ENCODE results near the gene LRSAM1. TPM values are rescaled to one million over a fixed set of nuclear protein-coding genes. Genes with fewer than 3 reads are reported as not detected.

The LRSAM1 gene
- total and polyA plus RNA-seq, 9 donors: 9.0 to 28.5 (median 17.4) TPM

DNA sequence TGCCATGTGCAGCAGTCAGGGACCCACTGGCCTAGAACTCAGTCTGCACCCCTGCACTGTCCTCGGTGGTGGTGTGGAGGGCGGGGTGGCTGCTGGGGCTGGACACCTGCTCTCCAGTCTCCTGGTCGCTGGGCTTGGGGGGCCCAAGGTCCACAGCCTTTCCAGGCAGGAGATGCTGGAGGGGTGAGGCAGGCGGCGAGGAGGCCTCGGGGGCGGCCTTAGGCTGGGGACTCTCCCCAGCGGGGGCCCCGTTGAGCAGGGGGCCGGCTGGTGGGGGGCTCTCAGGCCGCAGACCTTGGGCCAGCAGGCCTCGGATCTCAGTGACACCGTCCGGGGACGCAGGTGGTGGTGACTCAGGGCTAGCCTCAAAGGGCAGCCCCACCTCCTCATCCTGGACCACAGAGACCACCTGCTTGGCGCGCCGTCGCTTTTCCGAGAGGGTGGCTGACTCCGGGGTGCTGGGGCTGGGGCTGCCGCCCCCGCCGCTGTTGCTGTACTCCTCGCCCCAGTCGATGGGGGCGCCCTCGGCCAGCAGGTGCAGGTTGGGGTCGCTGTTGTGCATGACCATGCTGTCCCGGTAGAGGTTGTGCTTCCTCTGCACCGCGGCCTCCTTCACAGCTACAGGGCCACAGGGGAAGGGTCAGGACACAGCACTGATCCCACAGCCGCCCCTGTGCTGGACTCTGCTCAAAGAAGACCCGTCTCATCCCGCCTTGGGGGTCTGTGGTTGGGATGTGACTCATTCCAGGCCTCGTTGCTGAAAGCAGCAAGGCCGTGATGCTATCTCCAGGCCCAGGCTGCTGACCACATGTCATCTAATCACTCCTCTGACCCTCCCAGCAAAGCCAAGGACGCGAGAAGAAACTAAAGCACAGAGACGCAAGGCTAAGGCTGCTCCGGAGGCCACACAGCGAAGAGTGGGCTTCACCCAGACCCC, 55.8 kb downstream of the LRSAM1 start:
- peak overlapping the region in 1 of 2 donors; percentile 39 for H3K27ac ChIP-seq
- no peaks in the 10 kb centered on the region for H3K27me3 ChIP-seq
- TF ChIP-seq CTCF (IDR thresholded peaks at IDR 0.05) (no peak), EP300 (IDR thresholded peaks at IDR 0.05) (no peak), POLR2A (IDR thresholded peaks at IDR 0.05) (no peak)
- peak in 1 of 5 donors; percentile 31 for DNase-seq
- H3K36me3 ChIP-seq: no peaks in the 10 kb centered on the region
- H3K4me3 ChIP-seq: no peak overlapping the region
- H3K9me3 ChIP-seq: no peaks in the 10 kb centered on the region
- intact Hi-C loops (cut with DNase I): loop anchor here (5.0 to 10.0 kb wide), 5 partner anchors 218 to 418 kb away; no protein-coding TSS in a partner anchor
- H3K4me1 ChIP-seq (ENCODE audit: insufficient read depth): peaks cover 7% of the 10 kb centered on the region
- 58 to 72% (median 63%) methylated on average over 35 to 42 of the region's 42 CpGs for WGBS, 3 donors

DNA sequence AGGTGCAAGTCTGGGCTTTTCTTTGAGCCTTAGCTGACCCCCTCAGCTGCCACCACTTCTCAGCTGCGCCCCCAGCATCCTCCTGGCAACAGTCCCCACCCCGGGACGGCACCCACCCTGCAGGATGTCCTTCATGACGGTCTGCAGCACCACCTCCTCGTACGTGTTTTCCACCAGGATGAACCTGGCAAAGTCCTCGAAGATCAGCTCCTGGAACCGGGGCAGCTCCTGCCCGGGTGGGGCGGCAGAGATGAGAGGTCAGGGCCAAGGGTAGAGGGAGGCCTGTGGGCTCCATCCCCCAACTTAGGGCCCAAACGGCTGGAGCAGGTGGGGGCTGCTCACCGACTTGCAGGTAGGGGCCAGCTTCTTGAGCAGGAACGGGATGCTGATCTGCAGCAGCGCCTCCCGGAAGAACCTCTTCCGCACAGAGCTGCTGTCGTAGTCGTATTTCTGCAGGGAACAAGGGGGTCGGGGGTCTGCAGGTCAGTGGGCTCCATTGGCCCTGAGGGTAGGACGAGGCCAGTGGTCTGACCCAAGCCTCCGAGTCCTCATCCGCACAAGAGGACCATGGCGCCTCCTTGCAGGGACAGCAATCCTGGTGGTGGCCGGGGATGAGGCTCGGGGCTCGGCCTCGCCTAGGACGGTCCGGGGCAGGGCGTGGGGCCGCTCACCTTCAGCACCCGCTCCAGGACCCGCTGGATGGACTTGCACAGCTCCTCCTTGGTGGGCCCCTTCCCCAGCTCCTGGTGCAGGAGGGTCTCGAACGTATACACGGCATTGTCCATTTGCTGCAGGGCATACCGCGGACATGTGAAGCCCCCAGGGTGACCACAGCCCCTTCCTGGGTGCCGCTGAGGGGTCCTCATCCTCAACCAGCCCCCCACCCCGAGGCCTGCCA, 56.7 kb downstream of the LRSAM1 start:
- H3K9me3 ChIP-seq: no peaks in the 10 kb centered on the region
- TF ChIP-seq POLR2A (IDR thresholded peaks at IDR 0.05) (no peak), CTCF (IDR thresholded peaks at IDR 0.05) (no peak), EP300 (IDR thresholded peaks at IDR 0.05) (no peak)
- no peak for DNase-seq
- no peaks in the 10 kb centered on the region for H3K36me3 ChIP-seq
- H3K4me1 ChIP-seq (ENCODE audit: insufficient read depth): peaks cover 7% of the 10 kb centered on the region
- intact Hi-C loops (cut with DNase I): loop anchor here (5.0 to 10.0 kb wide), 5 partner anchors 217 to 417 kb away; no protein-coding TSS in a partner anchor
- 77 to 83% (median 83%) methylated on average over 40 of the region's 40 CpGs for WGBS, 3 donors
- no peak overlapping the region for H3K27ac ChIP-seq
- H3K27me3 ChIP-seq: no peaks in the 10 kb centered on the region
- no peak overlapping the region for H3K4me3 ChIP-seq

GRCh38 chr9:127508901-127509260, 57.6 kb downstream of the LRSAM1 start:
- H3K27me3 ChIP-seq: no peaks in the 10 kb centered on the region
- TF ChIP-seq POLR2A (IDR thresholded peaks at IDR 0.05) (no peak), EP300 (IDR thresholded peaks at IDR 0.05) (no peak), CTCF (IDR thresholded peaks at IDR 0.05) (no peak)
- H3K27ac ChIP-seq: peak overlapping the region in 1 of 2 donors; percentile 85
- 76 to 82% (median 80%) methylated on average over 19 of the region's 19 CpGs for WGBS, 3 donors
- H3K9me3 ChIP-seq: no peaks in the 10 kb centered on the region
- H3K4me1 ChIP-seq (ENCODE audit: insufficient read depth): peaks cover 7% of the 10 kb centered on the region
- intact Hi-C loops (cut with DNase I): loop anchor here (5.0 to 10.0 kb wide), 5 partner anchors 216 to 416 kb away; no protein-coding TSS in a partner anchor
- H3K36me3 ChIP-seq: no peaks in the 10 kb centered on the region
- no peak overlapping the region for H3K4me3 ChIP-seq
- peak in 1 of 5 donors; percentile 47 for DNase-seq
